ENCODE results near the gene DLX2. TPM values are rescaled to one million over a fixed set of nuclear protein-coding genes. Genes with fewer than 3 reads are reported as not detected.
"Not testable (repeated sequence)": the region's sequence is repeated elsewhere in the genome, so short reads cannot be mapped to it uniquely, and the experiment has no call there.

DLX2 gene
- total RNA-seq, 1 donor from 2014 or later, result 21.1 TPM

- no peaks in the 10 kb centered on the region for H3K9me3 Mint-ChIP-seq
- no peak for DNase-seq (ENCODE audit: low read depth, low spot score)
- no peak for TF ChIP-seq CTCF (conservative IDR thresholded peaks at IDR 0.05)
- peaks cover 59% of the 10 kb centered on the region for H3K4me1 Mint-ChIP-seq
- no peak overlapping the region for H3K4me3 Mint-ChIP-seq
- H3K36me3 Mint-ChIP-seq (ENCODE audit: low read depth), result peaks cover 2% of the 10 kb centered on the region
- peaks cover 34% of the 10 kb centered on the region for H3K27me3 Mint-ChIP-seq (ENCODE audit: low read depth)
- no peak overlapping the region for H3K27ac Mint-ChIP-seq (ENCODE audit: unreplicated experiment)
Measured at GRCh38 chr2:172073518-172073917, 29.2 kb downstream of the DLX2 start.

- TF ChIP-seq CTCF (conservative IDR thresholded peaks at IDR 0.05), result no peak
- Mint-ChIP-seq H3K4me3 (peak overlapping the region; percentile 56), H3K27me3 (ENCODE audit: low read depth) (peaks cover 26% of the 10 kb centered on the region), H3K4me1 (peaks cover 55% of the 10 kb centered on the region), H3K9me3 (no peaks in the 10 kb centered on the region), H3K27ac (ENCODE audit: unreplicated experiment) (peak overlapping the region; percentile 40), H3K36me3 (ENCODE audit: low read depth) (peaks cover 2% of the 10 kb centered on the region)
- DNase-seq (ENCODE audit: low read depth, low spot score), result no peak
Measured at GRCh38 chr2:172072706-172073105, 30.0 kb downstream of the DLX2 start.

GRCh38 chr2:172072303-172072702 lies 30.4 kb downstream of the DLX2 start:
- peaks cover 24% of the 10 kb centered on the region for H3K27me3 Mint-ChIP-seq (ENCODE audit: low read depth)
- peak overlapping the region; percentile 56 for H3K4me3 Mint-ChIP-seq
- H3K36me3 Mint-ChIP-seq (ENCODE audit: low read depth), result peaks cover 2% of the 10 kb centered on the region
- peaks cover 55% of the 10 kb centered on the region for H3K4me1 Mint-ChIP-seq
- no peak for DNase-seq (ENCODE audit: low read depth, low spot score)
- no peaks in the 10 kb centered on the region for H3K9me3 Mint-ChIP-seq
- TF ChIP-seq CTCF (conservative IDR thresholded peaks at IDR 0.05), result no peak
- peak overlapping the region; percentile 16 for H3K27ac Mint-ChIP-seq (ENCODE audit: unreplicated experiment)

GRCh38 chr2:172070936-172071335 lies 31.8 kb downstream of the DLX2 start:
- Mint-ChIP-seq H3K36me3 (ENCODE audit: low read depth) (peaks cover 2% of the 10 kb centered on the region), H3K27ac (ENCODE audit: unreplicated experiment) (no peak overlapping the region), H3K4me1 (peaks cover 59% of the 10 kb centered on the region), H3K4me3 (peak overlapping the region; percentile 16), H3K9me3 (no peaks in the 10 kb centered on the region), H3K27me3 (ENCODE audit: low read depth) (peaks cover 14% of the 10 kb centered on the region)
- no peak for DNase-seq (ENCODE audit: low read depth, low spot score)
- TF ChIP-seq CTCF (conservative IDR thresholded peaks at IDR 0.05), result no peak

- not testable (repeated sequence) for H3K27me3 Mint-ChIP-seq (ENCODE audit: low read depth); H3K36me3 Mint-ChIP-seq (ENCODE audit: low read depth); H3K4me3 Mint-ChIP-seq; H3K27ac Mint-ChIP-seq (ENCODE audit: unreplicated experiment); DNase-seq (ENCODE audit: low read depth, low spot score); H3K9me3 Mint-ChIP-seq
- peaks cover 53% of the 10 kb centered on the region for H3K4me1 Mint-ChIP-seq
Measured at GRCh38 chr2:172067905-172068304, 34.8 kb downstream of the DLX2 start.

- Mint-ChIP-seq H3K27me3 (ENCODE audit: low read depth) (peaks cover 2% of the 10 kb centered on the region), H3K27ac (ENCODE audit: unreplicated experiment) (no peak overlapping the region)
- DNase-seq (ENCODE audit: low read depth, low spot score), result no peak
Measured at GRCh38 chr2:172066394-172066886, 36.3 kb downstream of the DLX2 start.

More at GRCh38 chr2:172066394-172066886, 36.3 kb downstream of the DLX2 start:
- Mint-ChIP-seq H3K4me3 (no peak overlapping the region), H3K36me3 (ENCODE audit: low read depth) (peaks cover 2% of the 10 kb centered on the region), H3K9me3 (no peaks in the 10 kb centered on the region), H3K4me1 (peaks cover 51% of the 10 kb centered on the region)
- no peak for TF ChIP-seq CTCF (conservative IDR thresholded peaks at IDR 0.05)
